SK-N-SH (cell line): ENCODE results near the gene TOR4A. TPM values are rescaled to one million over a fixed set of nuclear protein-coding genes. Genes with fewer than 3 reads are reported as not detected.

Experiments
- CTCF ChIA-PET: fragments of 300-600, 350-600 bp; formaldehyde crosslinking; extraction: SDS; loops from one replicate; lab custom pipeline; 2021; lab: Yijun Ruan, JAX
- POLR2A ChIA-PET: fragments of 350-600 bp; sonication (Branson Sonifier 250); formaldehyde crosslinking; extraction: SDS; loops from one replicate; lab custom pipeline; 2020; ENCODE audit warnings: antibody characterized with exemption, inconsistent platforms; lab: Yijun Ruan, JAX
- DNase-seq: peaks from one replicate; pipeline ENCODE4 v3.0.0; 2012
- H2AFZ ChIP-seq: fragments of 200-600 bp; sonication (generic); 2 replicates; pipeline ENCODE4 v1.8.1; 2016; ENCODE audit warnings: antibody characterized with exemption, mild to moderate bottlenecking, low read depth
- H3F3A ChIP-seq: fragments of 200-600 bp; sonication (generic); replicated peaks from 2 replicates; pipeline ENCODE3; 2016; ENCODE audit warnings: antibody characterized with exemption, mild to moderate bottlenecking; ENCODE audit not compliant: insufficient read depth
- H3K27ac ChIP-seq, 2 experiments: fragments of 200-500 bp in 1 of 2; fragments of 200-600 bp in 1 of 2; sonication (Bioruptor generic) in 1 of 2; sonication (generic), shearing (Covaris generic) in 1 of 2; 2 replicates each; pipeline versions ENCODE4 v1.5.1 to v1.6.1; 2014 to 2016; ENCODE audit warnings: low read depth in 2 of 2, inconsistent platforms in 1 of 2, low read length in 1 of 2, mild to moderate bottlenecking in 1 of 2, mixed read lengths in 1 of 2
- H3K27me3 ChIP-seq: fragments of 200-600 bp; sonication (generic), shearing (Covaris generic); 2 replicates; pipeline ENCODE4 v1.6.1; 2016; ENCODE audit warnings: mixed run types; ENCODE audit not compliant: insufficient read depth
- H3K36me3 ChIP-seq, 2 experiments: fragments of 200-500 bp in 1 of 2; fragments of 200-600 bp in 1 of 2; sonication (Bioruptor generic) in 1 of 2; sonication (generic) in 1 of 2; replicated peaks in 1 of 2; 2 replicates each; pipeline versions ENCODE3 to v1.5.1; 2014 to 2016; ENCODE audit warnings: low read length in 1 of 2, mild to moderate bottlenecking in 1 of 2; ENCODE audit not compliant: insufficient read depth in 2 of 2, control insufficient read depth in 1 of 2
- H3K4me1 ChIP-seq, 2 experiments: fragments of 200-500 bp in 1 of 2; fragments of 200-600 bp in 1 of 2; sonication (Bioruptor generic) in 1 of 2; sonication (generic), shearing (Covaris generic) in 1 of 2; 2 replicates each; pipeline versions ENCODE4 v1.5.1 to v1.6.1; 2014 to 2016; ENCODE audit warnings: low read depth in 1 of 2, low read length in 1 of 2, mixed run types in 1 of 2; ENCODE audit not compliant: insufficient read depth in 2 of 2, control insufficient read depth in 1 of 2
- H3K4me2 ChIP-seq: fragments of 200-600 bp; sonication (generic), shearing (Covaris generic); 2 replicates; pipeline ENCODE4 v1.6.1; 2017; ENCODE audit warnings: mixed run types
- H3K4me3 ChIP-seq, 2 experiments: fragments of 200-500 bp in 1 of 2; fragments of 200-600 bp in 1 of 2; sonication (Bioruptor generic) in 1 of 2; sonication (generic), shearing (Covaris generic) in 1 of 2; 2 replicates each; pipeline versions ENCODE4 v1.5.1 to v1.8.1; 2014 to 2016; ENCODE audit warnings: low read depth in 2 of 2, inconsistent platforms in 1 of 2, low read length in 1 of 2, mild to moderate bottlenecking in 1 of 2, mixed read lengths in 1 of 2, moderate library complexity in 1 of 2
- H3K79me2 ChIP-seq: fragments of 200-600 bp; sonication (generic); 2 replicates; pipeline ENCODE4 v1.8.1; 2017; ENCODE audit warnings: mild to moderate bottlenecking; ENCODE audit not compliant: insufficient read depth
- H3K9ac ChIP-seq: fragments of 200-600 bp; sonication (generic); 2 replicates; pipeline ENCODE4 v1.6.1; 2017; ENCODE audit warnings: mixed run types
- H3K9me2 ChIP-seq: fragments of 200-600 bp; sonication (generic); 2 replicates; pipeline ENCODE4 v1.6.1; 2017; ENCODE audit warnings: mixed run types
- H3K9me3 ChIP-seq: fragments of 200-600 bp; sonication (generic); 2 replicates; pipeline ENCODE4 v1.6.1; 2017; ENCODE audit warnings: mixed run types, mild to moderate bottlenecking, moderate library complexity
- H4K20me1 ChIP-seq: fragments of 200-600 bp; sonication (generic); 2 replicates; pipeline ENCODE4 v1.6.1; 2017; ENCODE audit warnings: mild to moderate bottlenecking, mixed run types; ENCODE audit not compliant: insufficient read depth
- CHD2 ChIP-seq: fragments of 150-350 bp; IDR thresholded peaks from 2 replicates; pipeline ENCODE4 v1.6.1; 2018; ENCODE audit warnings: low read length; ENCODE audit not compliant: partially characterized antibody
- EP300 ChIP-seq, 2 experiments: IDR thresholded peaks; 2 replicates each; pipeline versions ENCODE4 v1.4.0 to v1.6.1; 2012; ENCODE audit warnings: borderline replicate concordance in 1 of 2, low read depth in 1 of 2, low read length in 1 of 2
- FOXM1 ChIP-seq: IDR thresholded peaks from 2 replicates; pipeline ENCODE4 v1.4.0; 2012; ENCODE audit warnings: low read depth, mild to moderate bottlenecking
- JUND ChIP-seq: IDR thresholded peaks from 2 replicates; pipeline ENCODE4 v1.4.0; 2012
- MEF2A ChIP-seq: IDR thresholded peaks from 2 replicates; pipeline ENCODE4 v1.4.0; 2012; ENCODE audit warnings: low read depth, borderline replicate concordance
- MXI1 ChIP-seq: IDR thresholded peaks from 2 replicates; pipeline ENCODE4 v1.6.1; 2012; ENCODE audit warnings: mild to moderate bottlenecking, low read depth, low read length, improper control_type of control experiment
- RCOR1 ChIP-seq: fragments of 150-350 bp; IDR thresholded peaks from 2 replicates; pipeline ENCODE4 v1.6.1; 2017; ENCODE audit warnings: antibody characterized with exemption, low read length
- SIN3A ChIP-seq: IDR thresholded peaks from 2 replicates; pipeline ENCODE4 v1.6.1; 2012; ENCODE audit warnings: low read depth, mild to moderate bottlenecking, low read length, moderate library complexity, borderline replicate concordance
- TCF12 ChIP-seq: IDR thresholded peaks from 2 replicates; pipeline ENCODE4 v1.4.0; 2012
- WGBS: methylation state at CpG from one replicate; pipeline ENCODE4 v1.1.6; 2017; ENCODE audit warnings: low lambda C conversion rate; 5-methylcytosine and 5-hydroxymethylcytosine counted together
- polyA plus RNA-seq, 3 experiments: library from polyadenylated mRNA; depleted of rRNA; stranded (reverse); fragments of >200 nt; gene quantifications; 2 replicates each; pipeline ENCODE4 v1.2.3, GENCODE V29; 2012
- TF ChIP-seq, protein P1 (sequence below): fragments of 150-350 bp; IDR thresholded peaks from 2 replicates; pipeline ENCODE4 v1.6.1; 2016; ENCODE audit warnings: mild to moderate bottlenecking, low read depth, low read length
- TF ChIP-seq, protein P2 (sequence below): IDR thresholded peaks from 2 replicates; pipeline ENCODE4; 2012
- TF ChIP-seq, protein P3 (sequence below): fragments of 150-350 bp; IDR thresholded peaks from 2 replicates; pipeline ENCODE4 v1.6.1; 2017; ENCODE audit warnings: antibody characterized with exemption, low read length, low read depth, borderline replicate concordance

The TOR4A gene
- polyA plus RNA-seq, 1 of the 3 experiments (the other 2 are of a cell fraction) = 0.81 TPM

DNA sequence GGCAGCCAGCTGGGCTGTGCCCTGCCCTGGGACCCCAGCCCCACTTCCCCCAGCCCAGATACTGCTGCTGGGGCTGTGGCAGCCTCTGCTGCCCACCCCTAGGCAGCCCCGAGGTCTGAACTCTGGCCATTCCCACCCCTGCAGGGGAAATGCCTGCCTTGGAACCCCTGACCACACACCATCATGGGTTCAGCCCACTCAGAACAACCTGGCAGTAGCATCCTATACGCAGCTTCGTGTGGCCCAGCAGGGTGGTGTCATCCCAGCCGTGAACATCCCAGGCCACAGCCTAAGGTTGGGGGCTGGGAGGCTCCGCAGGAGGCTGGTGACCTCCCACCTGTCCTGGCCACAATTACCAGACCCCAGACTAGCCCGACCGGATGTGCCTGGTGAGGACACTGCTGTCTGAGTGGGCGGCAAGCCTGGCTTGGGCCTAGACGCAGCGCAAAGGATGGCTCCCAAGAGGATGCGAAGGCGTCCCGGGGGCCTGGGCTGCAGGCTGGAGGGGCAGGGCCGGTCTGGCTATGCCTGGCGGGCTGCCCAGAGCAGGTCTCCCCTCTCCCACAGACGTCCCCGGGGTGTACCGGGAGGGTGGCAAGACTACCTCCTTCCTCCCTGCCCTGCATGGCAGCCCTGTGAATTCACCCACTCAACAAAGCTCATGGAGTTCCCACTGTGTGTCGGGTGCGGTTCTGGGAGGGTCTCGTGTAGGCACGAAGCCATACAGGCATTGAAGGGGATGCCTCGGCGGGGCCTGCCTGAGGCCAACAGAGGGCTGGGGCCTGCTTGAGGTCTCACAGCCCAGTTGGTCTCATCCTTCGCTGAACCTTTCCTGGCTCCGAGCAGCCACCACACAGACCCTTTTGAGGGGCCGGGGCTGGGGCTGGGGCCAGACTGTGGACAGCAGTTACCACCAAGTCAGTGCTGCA lies 48.3 kb upstream of the TOR4A start:
- H2AFZ ChIP-seq = no peak overlapping the region
- TF ChIP-seq JUND = no peak
- no peak for TF ChIP-seq CHD2
- TF ChIP-seq, protein P1, sequence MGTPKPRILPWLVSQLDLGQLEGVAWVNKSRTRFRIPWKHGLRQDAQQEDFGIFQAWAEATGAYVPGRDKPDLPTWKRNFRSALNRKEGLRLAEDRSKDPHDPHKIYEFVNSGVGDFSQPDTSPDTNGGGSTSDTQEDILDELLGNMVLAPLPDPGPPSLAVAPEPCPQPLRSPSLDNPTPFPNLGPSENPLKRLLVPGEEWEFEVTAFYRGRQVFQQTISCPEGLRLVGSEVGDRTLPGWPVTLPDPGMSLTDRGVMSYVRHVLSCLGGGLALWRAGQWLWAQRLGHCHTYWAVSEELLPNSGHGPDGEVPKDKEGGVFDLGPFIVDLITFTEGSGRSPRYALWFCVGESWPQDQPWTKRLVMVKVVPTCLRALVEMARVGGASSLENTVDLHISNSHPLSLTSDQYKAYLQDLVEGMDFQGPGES = no peak
- no peak for TF ChIP-seq FOXM1
- no peak for TF ChIP-seq MXI1
- TF ChIP-seq, protein P2, sequence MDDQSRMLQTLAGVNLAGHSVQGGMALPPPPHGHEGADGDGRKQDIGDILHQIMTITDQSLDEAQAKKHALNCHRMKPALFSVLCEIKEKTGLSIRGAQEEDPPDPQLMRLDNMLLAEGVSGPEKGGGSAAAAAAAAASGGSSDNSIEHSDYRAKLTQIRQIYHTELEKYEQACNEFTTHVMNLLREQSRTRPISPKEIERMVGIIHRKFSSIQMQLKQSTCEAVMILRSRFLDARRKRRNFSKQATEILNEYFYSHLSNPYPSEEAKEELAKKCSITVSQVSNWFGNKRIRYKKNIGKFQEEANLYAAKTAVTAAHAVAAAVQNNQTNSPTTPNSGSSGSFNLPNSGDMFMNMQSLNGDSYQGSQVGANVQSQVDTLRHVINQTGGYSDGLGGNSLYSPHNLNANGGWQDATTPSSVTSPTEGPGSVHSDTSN = no peak
- no peak for TF ChIP-seq MEF2A
- TF ChIP-seq EP300 (IDR thresholded peaks at IDR 0.05; ENCODE audit: borderline replicate concordance in 1 of 2, low read depth in 1 of 2, low read length in 1 of 2) = no peak
- H3K27ac ChIP-seq = no peak overlapping the region; a peak in 1 of 4 replicates
- no peak for DNase-seq
- WGBS = 87% methylated on average over 6 of the region's 27 CpGs
- no peak overlapping the region for H3K9ac ChIP-seq
- no peak overlapping the region for H3K4me3 ChIP-seq
- H3K9me2 ChIP-seq = no peaks in the 10 kb centered on the region
- no peaks in the 10 kb centered on the region for H3K27me3 ChIP-seq
- H3K4me1 ChIP-seq = peaks cover 0 to 45% of the 10 kb centered on the region in 2 experiments; a peak in 1 of 4 replicates
- no peaks in the 10 kb centered on the region for H3K9me3 ChIP-seq
- ChIA-PET POLR2A (interaction anchor here (1.2 kb wide), 1 partner anchor 114 kb away, joined by 3 read pairs; no protein-coding TSS in a partner anchor), CTCF (interaction anchor here (0.9 to 3.8 kb wide), 5 partner anchors 105 to 194 kb away, joined by 3 to 40 read pairs (median 5); no protein-coding TSS in a partner anchor)
- H3K36me3 ChIP-seq = no peaks in the 10 kb centered on the region
- no peak overlapping the region for H3K4me2 ChIP-seq
- H3F3A ChIP-seq = peaks cover 16% of the 10 kb centered on the region
- H3K79me2 ChIP-seq = no peaks in the 10 kb centered on the region
- H4K20me1 ChIP-seq = no peaks in the 10 kb centered on the region

DNA sequence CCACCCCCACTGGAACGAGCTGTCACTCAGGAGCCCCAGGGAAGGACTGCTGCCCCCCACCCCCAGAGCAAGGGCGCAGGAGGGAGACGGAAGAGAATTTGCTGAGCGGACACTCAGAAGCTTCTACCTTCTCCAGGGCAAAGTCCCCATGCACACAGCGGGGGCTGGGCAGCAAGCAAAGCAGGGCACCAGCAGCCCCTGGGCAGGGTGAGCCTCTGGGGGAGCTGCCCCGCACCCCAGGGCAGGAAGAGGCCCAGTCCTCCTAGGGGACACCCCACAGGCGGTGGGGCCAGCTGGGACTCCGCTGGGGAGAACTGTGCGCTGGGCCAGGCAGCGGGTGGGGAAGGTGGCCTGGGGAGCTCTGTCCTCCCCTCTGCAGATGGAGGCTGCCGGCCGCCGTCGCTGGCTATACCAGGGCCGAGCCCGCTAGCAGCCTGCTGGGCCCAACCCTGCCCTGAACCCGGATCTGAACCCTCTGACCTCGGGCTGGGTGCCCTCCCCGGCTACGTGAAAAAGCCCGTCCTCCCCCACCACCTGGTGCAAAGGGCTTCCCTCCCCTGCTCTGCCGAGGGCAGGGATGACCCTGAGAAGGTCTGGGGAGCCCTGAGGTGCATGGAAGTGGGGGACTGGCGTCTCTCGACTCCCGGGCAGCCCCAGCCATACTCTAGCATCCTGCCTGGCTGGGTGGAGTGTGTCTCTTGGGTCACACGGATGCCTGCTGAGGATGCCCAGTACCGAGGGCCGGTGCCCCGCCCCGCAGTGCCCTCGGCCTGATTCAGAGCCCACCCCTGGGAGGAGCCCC lies 47.4 kb upstream of the TOR4A start:
- H3F3A ChIP-seq = peaks cover 16% of the 10 kb centered on the region
- DNase-seq = no peak
- H4K20me1 ChIP-seq = no peaks in the 10 kb centered on the region
- no peaks in the 10 kb centered on the region for H3K79me2 ChIP-seq
- peaks cover 0 to 41% of the 10 kb centered on the region in 2 experiments; a peak in 1 of 4 replicates for H3K4me1 ChIP-seq
- H3K27me3 ChIP-seq = no peaks in the 10 kb centered on the region
- H3K4me3 ChIP-seq = no peak overlapping the region
- H2AFZ ChIP-seq = no peak overlapping the region
- H3K4me2 ChIP-seq = no peak overlapping the region
- CTCF ChIA-PET = interaction anchor here (0.9 to 1.5 kb wide), 3 partner anchors 163 to 195 kb away, joined by 3 to 5 read pairs (median 3); no protein-coding TSS in a partner anchor
- H3K36me3 ChIP-seq = no peaks in the 10 kb centered on the region
- H3K27ac ChIP-seq = no peak overlapping the region; a peak in 1 of 4 replicates
- no peaks in the 10 kb centered on the region for H3K9me2 ChIP-seq
- TF ChIP-seq RCOR1 = no peak
- TF ChIP-seq, protein P2 = no peak
- TF ChIP-seq EP300 (IDR thresholded peaks at IDR 0.05; ENCODE audit: borderline replicate concordance in 1 of 2, low read depth in 1 of 2, low read length in 1 of 2) = no peak
- no peak for TF ChIP-seq TCF12
- no peak for TF ChIP-seq SIN3A
- TF ChIP-seq, protein P3, sequence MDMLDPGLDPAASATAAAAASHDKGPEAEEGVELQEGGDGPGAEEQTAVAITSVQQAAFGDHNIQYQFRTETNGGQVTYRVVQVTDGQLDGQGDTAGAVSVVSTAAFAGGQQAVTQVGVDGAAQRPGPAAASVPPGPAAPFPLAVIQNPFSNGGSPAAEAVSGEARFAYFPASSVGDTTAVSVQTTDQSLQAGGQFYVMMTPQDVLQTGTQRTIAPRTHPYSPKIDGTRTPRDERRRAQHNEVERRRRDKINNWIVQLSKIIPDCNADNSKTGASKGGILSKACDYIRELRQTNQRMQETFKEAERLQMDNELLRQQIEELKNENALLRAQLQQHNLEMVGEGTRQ = no peak
- TF ChIP-seq, all 33 proteins: peak for 0
- Histone ChIP-seq H3K9ac (no peak overlapping the region), H3K9me3 (no peaks in the 10 kb centered on the region)
- POLR2A ChIA-PET = interaction anchor here (1.2 kb wide), 1 partner anchor 115 kb away, joined by 3 read pairs; no protein-coding TSS in a partner anchor
- WGBS = 58% methylated on average over 8 of the region's 31 CpGs
